NCI-H748 (cell line): ENCODE measurements around the gene SMARCA4.
"Not testable (repeated sequence)": the region's sequence is repeated elsewhere in the genome, so short reads cannot be mapped to it uniquely, and the experiment has no call there.

ENCODE experiments used
- DNase-seq: peaks from one replicate; lab custom pipeline; 2025; ENCODE audit not compliant: unreplicated experiment; lab: John Stamatoyannopoulos, UW

SMARCA4 gene

DNA sequence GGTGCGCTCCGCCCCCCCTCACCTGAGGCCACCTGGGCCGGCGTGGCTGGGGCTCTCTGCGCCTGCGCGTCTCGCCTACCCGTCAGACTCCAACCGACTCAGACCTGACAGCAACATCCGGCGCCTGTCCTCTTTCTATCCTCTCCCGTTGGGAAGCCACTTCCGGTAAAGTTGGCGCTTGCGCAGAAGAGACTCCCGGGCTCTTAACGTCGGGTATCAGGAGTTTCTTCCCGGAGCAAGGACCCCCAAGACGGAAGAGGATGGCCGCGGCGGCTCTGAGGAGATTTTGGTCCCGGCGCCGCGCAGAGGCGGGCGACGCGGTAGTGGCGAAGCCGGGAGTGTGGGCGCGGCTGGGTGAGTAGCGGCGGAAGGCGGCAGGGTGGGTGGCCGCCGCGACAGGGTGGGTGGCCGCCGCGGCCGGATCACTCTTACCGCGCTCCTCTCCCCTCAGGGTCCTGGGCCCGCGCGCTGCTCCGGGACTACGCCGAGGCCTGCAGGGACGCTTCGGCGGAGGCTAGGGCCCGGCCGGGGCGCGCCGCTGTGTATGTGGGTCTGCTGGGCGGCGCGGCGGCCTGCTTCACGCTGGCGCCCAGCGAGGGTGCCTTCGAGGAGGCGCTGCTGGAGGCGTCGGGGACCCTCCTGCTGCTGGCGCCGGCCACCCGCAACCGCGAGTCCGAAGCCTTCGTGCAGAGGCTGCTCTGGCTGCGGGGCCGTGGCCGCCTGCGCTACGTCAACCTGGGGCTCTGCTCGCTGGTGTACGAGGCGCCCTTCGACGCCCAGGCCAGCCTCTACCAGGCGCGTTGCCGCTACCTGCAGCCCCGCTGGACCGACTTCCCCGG is 32.0 kb upstream of the SMARCA4 start, which contains the start of the genes TIMM29 and YIPF2:
TIMM29 (plus strand) TSS at position 249 of the 839 bp plus-strand sequence; CDS start at position 261, 12 bp downstream.
YIPF2 (minus strand) TSS at position 77 of the 839 bp plus-strand sequence. CDS start 229 bp downstream, outside the sequence.
- peak; percentile 96 for DNase-seq

DNA sequence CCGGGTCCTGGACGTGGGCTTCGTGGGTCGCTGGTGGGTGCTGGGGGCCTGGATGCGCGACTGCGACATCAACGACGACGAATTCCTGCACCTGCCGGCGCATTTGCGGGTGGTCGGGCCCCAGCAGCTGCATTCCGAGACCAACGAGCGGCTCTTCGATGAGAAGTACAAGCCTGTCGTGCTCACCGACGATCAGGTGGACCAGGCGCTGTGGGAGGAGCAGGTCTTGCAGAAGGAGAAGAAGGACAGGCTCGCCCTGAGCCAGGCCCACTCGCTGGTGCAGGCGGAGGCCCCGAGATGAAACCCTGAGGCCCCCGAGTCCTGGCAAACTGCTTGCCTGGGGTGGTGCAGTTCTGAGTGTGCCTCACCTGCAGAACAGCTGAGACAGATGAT is 31.4 kb upstream of the SMARCA4 start:
- no peak for DNase-seq

DNA sequence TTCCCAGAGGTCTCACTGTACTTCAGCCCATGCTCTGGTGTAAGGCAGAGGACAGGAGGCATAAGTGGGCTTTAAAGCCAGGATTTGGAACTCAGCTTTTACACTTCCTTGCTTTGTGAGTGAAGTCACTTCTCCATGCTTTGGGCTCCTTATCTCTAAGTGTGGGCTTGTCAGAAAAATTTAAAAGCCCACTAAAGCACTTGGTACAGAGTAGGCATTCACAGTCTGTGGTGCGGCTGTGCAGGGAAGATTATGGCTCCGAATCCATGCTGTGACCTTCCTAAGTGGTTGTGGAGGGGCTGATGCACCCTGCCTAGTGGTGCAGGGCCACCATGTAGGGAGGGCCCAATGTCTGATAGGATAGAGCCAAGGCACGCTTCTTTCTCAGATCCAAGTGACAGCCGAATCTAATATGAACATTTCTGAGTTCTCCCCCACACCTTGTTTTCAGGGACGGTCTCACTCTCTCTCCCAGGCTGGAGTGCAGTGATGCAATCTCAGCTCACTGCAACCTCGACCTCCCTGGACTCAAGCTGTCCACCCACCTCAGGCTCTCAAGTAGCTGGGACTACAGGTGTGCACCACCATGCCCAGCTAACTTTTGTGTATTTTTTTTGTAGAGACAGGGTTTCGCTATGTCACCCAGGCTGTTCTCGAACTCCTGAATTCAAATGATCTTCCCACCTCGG is 25.3 kb upstream of the SMARCA4 start:
- DNase-seq = no peak

DNA sequence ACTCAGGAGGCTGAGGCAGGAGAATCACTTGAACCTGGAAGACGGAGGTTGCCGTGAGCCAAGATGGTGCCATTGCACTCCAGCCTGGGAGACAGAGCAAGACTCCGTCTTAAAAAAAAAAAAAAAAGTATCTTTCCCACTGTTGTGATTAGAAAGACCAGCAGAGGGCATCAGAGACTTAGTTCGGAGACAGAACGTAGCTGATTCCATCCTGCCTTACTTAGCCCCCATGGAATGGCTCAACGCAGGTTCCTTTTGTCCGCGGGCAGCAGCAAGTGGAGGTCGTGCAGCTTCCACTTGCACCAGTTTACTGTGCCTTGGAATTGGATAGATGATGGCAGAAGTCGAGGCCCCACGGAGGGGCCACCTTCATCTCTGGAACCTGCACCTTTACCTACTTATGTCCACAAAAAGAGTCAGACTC is 24.2 kb upstream of the SMARCA4 start:
- peak; percentile 82 for DNase-seq

DNA sequence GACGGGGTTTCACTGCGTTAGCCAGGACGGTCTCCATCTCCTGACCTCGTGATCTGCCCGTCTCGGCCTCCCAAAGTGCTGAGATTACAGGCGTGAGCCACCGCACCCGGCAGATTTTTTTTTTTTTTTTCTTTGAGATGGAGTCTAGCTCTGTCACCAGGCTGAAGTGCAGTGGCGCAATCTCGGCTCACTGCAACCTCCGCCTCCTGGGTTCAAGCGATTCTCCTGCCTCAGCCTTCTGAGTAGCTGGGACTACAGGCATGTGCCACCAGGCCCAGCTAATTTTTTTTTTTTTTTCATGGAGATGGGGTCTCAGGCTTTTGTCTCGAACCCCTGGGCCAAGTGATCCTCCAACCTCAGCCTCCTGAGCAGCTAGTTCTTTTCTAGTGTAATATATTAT is 19.2 kb upstream of the SMARCA4 start:
- DNase-seq = not testable (repeated sequence)

DNA sequence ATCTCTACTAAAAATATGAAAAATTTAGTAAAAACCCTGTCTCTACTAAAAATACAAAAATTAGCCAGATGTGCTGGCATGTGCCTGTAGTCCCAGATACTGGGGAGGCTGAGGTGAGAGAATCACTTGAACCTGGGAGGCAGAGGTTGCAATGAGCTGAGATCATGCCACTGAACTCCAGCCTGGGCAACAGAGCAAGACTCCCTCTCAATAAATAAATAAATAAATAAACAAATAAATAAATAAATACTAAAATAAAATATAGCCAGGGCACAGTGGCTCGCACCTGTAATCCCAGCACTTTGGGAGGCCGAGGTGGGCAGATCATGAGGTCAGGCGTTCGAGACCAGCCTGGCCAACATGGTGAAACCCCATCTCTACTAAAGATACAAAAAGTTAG is 17.4 kb upstream of the SMARCA4 start:
- DNase-seq = not testable (repeated sequence)

DNA sequence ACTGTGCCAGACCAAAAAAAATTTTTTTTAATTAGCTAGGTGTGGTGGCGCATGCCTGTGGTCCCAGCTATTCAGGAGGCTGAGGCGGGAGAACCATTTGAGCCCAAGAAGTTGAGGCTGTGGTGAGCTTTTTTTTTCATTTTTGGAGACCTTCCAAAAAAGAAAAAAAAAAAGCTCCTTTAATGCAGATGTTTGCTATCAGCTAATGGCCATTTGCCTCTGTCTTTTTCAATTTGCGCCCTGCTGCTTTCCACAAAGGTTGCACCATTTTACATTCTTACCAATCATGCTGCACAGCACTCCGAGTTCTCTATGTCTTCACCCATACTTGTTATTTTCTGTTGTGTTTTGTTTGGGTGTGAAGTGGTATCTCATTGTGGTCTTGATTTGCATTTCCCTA is 15.6 kb upstream of the SMARCA4 start:
- DNase-seq = no peak

DNA sequence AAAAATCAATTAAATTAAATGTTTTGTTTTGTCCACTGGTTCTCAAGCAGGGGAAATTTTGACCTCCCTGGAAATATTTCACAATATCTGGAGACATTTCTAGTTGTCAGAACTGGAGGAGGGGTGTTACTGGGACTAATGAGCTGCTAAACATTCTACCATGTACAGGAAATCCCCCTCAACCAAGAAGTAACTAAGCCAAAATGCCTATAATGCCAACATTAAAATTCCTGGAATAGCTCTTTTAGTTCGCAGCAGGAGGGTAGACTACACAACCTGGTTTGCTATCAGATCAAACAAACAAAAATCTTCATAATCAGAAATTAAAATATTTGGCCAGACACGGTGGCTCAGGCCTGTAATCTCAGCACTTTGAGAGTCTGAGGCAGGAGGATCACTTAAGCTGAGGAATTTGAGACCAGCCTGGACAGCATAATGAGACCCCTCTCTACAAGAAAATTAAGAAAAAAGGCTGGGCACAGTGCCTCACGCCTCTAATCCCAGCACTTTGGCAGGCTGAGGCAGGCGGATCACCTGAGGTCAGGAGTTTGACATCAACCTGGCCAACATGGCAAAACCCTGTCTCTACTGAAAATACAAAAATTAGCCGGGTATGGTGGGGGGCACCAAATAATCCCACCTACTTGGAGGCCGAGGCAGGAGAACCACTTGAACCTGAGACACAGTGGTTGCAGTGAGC is 13.7 kb upstream of the SMARCA4 start:
- no peak for DNase-seq

DNA sequence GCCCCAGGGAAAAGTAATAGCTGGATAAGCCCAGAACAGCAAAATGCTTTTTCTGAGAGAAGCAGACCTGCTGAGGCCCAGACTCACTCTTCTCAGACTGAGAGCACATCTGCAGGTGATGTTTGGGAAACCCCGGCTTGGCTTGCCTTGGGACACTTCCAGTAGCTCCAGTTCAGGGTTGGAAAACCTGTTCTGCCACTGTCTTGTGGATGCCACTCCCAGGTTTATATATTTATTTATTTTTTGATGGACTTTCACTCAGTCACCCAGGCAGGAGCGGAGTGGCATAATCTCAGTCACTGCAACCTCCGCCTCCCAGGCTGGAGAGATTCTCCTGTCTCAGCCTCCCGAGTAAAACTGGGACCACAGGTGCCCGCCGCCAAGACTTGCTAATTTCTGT is 8.0 kb upstream of the SMARCA4 start:
- DNase-seq = peak; percentile 21

DNA sequence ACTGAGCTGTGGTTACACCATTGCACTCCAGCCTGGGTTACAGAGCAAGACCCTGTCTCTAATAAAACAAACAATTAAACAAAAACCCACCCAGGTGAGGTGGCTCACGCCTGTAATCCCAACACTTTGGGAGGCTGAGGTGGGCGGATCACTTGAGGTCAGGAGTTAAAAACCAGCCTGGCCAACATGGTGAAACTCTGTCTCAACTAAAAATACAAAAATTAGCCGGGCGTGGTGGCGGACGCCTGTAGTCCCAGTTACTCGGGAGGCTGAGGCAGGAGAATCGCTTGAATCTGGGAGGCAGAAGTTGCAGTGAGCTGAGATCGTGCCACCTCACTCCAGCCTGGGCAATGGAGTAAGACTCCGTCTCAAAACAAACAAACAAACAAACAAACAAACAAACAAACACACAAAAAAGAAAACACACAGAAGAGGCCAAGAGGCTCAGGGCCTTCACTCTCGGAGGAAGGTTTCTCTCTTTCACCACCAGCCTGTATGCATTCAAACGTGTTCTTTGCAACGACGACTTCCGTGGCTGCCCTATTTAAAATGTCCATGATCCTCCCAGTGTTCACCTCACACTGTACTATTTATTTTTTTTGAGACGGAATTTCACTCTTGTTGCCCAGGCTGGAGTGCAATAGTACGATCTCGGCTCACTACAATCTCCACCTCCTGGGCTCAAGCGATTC is 1.4 kb upstream of the SMARCA4 start:
- DNase-seq = not testable (repeated sequence)

DNA sequence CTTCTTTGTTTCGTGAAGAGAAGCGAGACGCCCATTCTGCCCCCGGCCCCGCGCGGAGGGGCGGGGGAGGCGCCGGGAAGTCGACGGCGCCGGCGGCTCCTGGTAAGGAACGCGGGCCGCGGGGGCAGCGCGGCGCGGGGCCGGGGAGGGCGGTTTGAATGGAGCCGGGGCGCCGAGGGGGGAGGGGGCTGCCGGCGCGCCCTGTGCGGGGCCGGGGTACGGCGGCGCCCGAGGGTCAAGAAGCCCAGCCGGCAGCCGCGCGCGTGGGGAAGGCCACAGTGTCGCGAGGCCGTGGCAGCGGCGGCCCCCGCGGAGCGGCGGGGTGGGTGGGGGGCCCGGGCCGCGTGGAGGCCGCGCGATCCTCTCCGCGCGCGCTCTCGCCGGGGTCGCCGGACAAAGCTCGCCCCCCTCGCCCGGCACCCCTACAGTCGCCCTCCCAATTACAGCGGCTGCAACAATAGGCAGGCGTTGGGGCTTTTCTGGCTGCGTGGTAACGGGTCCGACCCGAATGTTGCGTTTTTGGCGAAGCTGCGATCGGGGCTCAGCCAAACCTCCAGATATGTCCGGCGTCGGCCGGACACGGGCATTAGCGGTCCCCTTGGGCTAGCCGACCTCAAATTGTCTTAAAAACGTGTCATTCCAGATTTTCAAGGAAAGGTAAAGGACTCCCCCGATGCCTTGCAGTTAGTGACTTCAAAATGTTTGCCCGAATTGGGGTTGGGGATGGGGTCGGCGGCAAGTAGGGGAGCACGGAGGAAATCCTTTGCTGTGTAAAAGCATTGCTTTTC is 437 bp downstream of the SMARCA4 start:
- DNase-seq = peak; percentile 43

DNA sequence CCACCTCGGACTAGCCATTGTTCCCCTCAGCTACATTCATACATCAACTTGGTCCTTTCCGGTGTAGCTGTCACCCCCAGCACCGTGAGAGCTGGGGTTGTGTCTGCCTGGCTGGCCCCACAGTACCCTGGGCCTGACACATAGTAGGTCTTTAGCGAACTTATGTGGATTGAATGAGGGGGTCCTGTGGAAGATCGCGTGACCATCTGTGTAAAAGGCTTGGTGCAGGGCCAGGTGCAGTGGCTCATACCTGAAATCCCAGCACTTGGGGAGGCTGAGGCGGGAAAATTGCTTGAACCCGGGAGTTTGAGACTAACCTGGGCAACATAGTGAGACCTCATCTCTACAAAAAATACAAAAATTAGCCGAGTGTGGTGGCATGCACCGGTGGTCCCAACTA is 2.0 kb downstream of the SMARCA4 start:
- no peak for DNase-seq

DNA sequence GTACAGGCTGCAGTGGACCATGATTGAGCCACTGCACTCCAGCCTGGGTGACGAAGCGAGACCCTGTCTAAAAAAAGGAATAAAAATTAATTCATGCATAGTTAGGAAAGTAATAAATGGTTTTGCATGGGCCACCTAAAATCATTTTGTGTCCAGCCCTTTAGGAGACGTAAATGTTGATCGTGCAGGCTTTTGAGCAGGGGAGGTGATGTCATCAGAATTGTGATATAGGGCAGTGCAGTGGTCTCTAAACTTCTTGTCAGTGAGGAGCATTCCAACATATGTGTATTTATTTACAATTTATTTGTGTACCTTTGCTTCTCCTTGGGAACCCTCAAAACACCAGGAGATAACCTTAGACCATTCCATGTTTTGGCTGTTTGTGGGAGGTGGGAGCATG is 3.0 kb downstream of the SMARCA4 start:
- no peak for DNase-seq

DNA sequence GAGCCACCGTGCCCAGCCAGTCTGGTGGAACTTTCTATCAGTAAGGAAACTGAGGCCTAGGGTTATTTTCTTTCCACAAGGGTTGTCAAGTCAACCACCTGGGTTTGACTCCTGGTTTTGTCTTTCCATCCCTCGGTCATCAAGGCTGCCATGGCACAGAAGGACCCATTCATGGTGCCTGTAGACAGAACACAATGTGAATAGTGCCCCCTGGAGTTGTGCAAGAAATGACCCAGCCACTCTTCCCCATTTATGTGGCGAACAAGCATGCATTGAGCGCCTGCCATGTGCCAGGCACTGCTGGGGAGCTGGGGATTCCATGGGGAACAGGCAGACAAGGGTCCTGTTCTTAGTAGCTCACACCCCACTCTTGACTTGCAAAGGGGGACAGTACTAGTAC is 4.1 kb downstream of the SMARCA4 start:
- DNase-seq = no peak

DNA sequence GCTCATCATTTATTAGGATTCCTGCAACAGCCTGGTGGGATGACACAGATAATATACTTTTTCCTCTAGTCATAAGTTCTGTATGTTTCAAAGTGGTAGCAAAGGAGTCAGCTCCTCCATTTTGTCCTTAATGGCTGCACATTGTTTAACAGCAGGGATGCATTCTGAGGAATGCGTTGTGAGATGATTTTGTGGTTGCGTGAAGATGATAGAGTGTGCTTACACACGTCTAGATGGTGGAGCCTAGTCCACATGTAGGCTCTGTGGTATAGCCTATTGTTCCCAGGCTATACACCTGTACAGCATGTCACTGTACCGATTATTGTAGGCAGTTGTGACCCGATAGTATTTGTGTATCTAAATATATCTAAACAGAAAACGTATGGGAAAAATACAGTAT is 4.6 kb downstream of the SMARCA4 start:
- DNase-seq = no peak

DNA sequence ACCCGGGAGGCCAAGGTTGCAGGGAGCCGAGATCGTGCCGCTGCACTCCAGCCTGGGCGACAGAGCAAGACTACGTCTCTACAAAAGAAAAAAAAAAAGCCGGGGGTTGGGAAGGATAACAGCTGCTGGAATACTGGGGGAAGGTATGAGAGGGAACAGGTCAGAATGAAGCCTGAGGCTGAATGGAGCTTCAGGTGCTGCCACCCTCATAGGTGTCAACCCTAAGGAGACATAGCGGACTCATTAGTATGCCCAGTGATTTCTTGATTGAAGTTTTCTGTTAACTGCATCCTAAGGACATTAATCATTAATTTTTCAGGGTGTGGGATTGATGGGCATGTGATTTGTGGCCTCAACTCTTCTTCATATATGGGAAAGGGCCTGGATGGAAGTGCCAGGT is 6.0 kb downstream of the SMARCA4 start:
- no peak for DNase-seq

DNA sequence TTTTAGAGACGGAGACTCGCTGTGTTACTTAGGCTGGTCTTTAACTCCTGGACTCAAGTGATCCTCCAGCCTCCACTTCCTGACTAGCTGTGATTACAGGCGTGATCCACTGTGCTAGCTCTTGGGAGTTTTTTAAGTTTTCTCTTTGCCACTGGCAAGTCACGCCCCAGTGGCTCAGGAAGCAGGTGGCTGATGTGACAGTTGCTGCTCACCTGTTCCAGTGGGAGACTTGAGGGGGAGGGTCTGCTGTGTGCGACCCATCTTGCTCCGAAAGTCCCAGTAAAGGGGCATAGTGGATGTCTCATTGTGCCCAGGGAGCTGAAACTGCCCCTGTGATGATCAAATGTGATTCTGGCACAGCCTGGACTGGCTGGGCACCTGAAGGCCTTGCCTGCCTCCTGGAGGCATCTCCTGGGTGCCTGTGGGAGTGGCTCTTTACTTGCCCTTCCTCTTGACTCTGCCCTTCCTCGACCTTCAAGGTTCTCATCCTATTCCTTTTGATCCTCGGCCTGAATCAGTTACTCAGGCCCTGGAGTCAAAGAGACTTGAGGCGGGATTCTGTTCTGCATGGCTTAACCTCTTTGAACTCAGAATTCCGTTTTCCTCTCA is 7.8 kb downstream of the SMARCA4 start:
- no peak for DNase-seq

DNA sequence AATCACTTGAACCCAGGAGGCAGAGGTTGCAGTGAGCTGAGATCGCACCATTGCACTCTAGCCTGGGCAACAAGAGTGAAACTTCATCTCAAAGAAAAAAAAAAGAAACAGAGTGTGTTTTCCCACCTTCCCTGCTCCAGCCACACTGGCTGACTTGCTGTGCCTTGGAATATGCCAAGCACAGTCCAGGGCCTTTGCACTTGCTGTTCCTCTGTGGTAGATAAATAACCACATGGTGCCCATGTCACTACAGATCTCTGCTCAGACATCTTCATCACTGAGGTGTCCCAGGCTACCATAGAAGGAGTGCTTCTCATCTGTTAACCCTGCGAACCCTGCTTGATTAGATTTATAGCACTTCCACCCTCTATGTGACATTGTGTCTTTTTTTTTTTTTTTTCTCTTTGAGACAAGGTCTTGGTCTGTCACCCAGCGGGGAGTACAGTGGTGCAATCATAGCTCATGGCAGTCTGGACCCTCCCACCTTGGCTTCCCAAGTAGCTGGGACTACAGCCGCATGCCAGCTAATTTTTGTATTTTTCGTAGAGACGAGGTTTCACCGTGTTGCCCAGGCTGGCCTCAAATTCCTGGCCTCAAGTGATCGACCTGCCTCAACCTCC is 10.4 kb downstream of the SMARCA4 start:
- no peak for DNase-seq

DNA sequence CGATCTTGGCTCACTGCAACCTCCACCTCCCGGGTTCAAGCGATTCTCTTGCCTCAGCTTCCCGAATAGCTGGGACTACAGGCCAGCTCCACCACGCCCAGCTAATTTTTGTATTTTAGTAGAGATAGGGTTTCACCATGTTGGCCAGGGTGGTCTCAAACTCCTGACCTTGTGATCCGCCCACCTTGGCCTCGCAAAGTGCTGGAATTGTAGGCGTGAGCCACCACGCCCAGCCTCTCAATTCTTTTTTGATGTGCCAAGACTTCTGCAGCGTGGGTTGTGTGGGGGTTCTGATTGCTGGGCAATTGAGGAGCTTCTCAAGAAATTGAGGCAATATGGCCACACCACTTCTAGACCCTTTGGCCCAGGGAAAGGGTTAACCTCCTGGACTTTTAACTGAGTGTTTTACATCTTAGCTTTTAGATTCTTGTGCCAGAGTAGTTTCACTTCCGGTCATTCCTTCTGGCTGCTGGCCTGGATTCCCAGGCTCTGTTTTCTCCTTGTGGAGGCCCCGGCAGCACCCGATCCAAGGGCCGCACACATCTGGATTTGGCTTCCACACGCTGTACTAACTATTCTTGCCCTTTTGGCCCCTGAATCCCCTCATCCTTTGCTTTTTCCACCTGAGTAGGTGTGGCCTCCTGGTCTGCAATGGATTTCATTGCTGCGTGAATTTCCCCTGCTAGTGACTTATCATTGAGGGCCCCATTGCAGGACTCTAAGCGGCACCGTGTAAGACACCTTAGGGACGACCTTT is 14.7 kb downstream of the SMARCA4 start:
- DNase-seq = no peak
